Fibroblast of skin of scalp (primary cell): ENCODE data around the gene TERT.

Experiments
- DNase-seq: peaks from one replicate; pipeline ENCODE4 v3.0.0-alpha.2; 2013

TERT gene

DNA sequence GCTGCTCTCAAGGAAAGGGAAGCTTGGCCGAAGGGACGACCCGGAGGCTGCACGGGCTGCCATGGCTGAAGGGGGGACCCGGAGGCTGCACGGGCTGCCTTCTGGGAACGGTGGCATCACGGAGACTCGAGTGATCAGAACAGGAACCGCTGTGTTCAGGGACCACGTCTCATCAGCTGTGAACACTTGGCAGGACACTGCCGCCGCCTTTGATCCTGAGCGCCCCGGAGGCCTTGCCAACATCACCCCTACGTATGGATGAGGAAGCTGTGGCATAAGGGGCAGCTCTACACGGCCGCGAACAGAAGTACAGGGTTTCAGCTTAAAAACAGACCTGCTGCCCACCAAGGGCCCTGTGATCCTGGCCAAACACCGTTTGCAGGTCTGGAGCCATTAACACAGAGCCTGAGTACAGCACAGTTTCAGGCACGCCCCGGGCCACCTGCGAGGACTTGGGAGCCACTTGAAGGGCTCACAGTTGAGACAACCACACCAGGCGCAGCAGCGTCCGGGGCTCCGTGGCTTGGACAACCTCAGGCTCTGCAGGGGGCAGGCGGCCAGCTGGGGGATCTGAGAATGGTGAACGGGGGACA, 23.9 kb upstream of the TERT start:
- no peak for DNase-seq

DNA sequence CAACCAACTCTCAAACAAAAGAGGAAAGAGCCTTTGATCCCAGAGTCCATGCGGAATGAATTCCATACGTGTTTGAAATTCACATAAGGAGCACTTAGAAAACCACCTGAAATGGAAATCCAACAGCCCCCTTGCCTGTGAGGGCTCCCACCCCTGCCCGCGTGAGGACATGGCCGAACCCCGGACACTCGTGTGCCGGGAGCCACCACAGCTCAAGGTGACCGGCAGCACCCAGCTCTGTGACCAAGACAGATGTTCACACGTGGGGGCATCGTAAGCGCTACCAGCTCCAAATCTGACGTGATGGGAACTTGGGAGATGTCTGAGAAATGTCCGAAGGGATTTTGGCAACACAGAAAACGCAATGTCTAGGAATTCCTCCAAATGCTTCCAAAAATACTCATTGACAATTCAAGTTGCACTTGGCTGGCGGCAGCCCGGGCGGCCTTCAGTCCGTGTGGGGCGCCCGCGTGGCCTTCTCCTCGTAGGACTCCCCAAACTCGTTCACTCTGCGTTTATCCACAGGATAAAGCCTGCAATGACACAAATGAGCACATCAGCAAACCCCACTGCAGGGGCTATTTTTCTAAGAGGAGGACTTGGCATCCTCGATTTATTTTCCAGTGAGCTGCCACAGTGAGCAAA, 23.2 kb upstream of the TERT start:
- DNase-seq: no peak

DNA sequence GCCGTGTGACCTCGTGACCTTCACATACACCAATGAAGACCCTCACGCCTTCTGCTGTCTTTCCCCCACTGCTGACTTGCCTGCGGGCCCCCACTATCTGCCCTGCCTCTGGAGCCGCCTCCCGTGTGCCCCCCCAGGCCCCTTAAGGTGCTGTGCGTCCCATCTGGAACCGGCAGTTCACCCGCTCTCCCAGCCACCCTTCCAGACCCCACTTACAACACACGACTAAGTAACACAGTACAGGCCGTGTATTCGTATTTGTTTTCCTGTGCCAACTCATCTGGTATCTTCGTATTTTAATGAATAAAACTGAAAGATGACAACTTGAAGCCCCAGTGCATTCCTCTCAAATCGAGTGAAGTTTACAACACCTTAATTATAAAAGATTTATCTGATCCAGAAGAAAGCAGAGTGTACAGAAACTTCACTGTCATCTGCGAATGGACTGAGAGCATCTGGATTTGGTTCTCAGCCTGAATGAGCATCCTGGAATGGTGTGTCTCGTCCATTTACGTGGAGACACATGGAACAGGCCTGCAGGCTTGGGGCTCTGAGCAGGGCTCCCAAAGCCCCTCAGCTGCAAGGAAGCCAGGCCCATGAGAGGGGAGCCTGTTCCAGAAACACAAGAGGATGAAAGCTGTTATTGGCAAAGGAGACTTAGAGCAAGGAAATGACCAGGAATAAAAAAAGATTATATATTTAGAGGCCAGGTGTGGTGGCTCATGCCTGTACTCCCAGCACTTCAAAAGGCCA, 21.9 kb upstream of the TERT start:
- no peak for DNase-seq

DNA sequence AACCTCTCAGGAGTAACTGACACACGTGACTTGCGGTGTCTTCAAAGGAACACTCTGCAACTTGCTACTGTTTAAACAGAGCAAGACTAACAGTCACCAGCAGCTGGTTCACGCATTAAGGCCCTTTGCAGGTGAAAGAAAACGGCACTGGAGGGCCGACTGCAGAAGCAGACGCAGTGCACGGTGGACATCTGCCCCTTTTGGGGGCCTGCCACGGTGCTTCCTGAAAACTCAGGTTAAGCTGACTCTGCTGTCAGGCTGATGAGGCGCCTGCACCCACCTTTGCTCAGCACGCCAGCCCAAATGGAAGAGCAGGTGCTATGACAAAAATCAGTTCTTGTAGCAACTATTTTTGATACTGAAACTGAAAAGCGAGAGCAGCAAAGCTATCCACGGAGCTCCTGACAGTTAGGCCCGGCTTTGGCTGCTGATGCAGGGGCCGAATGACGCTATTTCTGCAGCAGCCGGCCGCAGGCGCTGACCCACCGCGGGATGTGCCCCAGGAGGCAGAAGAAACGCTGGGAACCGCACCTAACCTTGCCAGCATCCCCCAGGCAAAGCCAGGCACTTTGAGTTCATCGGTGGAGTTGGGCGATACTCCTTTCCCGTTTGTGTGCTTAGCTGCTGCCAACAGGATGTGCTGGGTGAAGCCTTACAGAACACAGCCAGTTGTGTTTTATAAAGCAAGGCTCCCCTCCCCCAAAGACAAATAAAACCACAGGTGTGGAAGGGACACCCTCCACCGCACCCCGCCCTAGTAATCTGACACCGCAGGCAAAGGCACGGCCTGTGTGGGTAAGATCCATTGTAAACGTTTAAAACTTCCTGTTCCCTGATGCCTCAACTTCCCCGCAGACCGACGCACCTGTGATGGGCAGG, 21.1 kb upstream of the TERT start:
- no peak for DNase-seq

DNA sequence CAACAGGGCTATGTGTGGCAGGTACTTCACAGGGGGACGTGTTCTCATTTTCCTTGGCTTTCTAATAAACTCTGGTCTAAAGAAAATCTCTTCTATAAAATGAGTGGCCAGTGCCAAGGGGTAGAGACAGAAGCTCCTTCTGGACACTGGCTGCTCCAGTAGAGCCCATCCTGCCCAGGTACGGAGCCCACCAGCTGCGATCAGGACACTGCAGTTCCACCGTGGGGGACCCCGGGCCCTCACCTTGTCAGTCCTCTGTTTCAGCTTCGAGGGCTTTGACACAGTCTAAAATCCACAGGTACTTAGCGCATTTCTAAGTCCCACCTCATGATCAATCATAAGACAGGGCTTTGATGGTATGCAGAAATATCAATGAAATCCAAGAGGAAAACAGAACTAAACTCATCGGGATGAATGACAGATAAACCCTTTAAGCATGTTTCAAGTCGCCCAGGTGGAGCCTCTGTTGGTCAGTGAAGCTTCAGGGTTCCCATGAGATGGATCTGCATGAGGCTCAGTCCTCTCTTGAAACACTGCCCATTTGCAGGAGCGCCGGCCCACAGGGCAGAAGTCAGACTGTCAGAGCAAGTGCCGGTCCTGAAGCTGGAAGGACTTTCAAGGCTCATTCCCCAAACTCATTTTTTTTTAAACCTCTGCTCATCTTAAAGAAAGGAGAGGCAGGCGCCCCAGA, 20.3 kb upstream of the TERT start:
- no peak for DNase-seq

DNA sequence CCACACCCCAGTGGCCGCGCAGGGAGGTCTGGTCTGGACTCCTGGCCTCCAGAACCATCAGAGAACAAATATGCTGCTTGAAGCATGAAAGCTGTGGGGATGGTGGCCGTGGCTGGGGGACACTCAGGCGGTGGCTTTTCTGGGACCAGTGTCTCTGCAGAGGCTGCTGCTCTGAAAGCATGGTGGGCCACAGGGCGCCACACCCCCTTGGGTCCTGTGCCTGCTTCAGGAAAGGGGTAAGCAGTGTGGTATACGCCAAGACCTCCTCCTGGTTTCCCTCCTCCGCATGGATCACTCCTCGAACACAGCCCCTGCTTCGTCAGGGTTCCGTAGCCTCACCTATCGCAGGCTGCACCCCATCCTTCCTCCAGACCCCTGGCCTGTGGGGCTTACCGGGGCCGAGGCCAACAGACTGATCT, 19.7 kb upstream of the TERT start:
- no peak for DNase-seq

DNA sequence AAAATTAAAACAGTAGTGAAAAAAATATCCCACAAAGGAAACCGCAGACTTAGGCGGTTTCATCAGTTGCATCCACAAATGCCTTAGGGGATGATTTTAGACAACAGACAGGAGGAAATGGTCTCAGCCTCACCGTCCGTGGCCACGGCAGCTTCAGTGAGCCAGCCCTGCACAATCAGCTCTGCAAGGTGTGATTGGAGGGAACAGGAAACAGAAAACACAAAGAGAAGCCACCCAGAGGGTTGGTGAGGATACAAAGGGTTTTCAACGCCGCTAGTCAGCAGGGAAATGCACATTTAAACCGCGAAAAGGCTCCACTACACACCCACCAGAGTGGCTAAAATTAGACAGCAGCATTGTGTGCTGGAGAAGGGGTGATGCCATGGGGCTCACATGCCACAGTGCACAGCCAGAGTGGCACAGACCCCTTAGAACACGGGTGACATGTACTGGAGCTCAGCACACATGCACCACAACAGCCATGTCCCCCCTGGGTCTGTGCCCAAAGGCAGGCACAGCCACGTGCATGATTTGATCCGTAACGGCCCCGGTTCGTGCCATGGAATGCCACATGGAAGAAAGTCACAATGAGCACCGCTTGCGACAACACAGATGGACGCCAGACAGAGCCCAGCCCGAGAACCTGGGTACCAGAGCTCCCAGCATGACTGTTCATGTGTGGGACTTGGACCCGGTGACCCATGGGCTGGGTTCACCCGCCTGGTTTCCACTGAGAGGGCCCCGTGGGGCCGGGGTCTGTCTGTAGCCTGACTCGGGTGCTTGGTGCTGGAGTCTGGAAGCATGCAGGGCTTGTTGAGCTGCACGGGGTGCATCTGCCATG, 18.3 kb upstream of the TERT start:
- DNase-seq: no peak

DNA sequence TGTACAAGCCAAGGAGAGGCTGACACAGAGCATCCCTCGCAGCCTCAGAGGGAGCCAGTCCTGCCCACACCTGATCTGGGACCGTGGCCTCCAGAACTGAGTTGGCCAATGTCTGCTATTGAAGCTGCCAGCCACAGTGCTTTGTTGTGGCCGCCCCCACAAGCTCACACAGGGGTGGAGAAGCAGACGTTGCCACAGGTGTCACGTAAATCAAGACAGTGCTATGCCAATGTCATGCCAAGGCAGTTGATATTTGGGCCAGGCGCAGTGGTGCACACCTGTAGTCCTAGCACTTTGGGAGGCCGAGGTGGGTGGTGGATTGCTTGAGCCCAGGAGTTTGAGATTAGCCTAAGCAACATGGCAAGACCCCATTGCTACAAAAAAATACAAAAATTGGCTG, 17.3 kb upstream of the TERT start:
- no peak for DNase-seq

DNA sequence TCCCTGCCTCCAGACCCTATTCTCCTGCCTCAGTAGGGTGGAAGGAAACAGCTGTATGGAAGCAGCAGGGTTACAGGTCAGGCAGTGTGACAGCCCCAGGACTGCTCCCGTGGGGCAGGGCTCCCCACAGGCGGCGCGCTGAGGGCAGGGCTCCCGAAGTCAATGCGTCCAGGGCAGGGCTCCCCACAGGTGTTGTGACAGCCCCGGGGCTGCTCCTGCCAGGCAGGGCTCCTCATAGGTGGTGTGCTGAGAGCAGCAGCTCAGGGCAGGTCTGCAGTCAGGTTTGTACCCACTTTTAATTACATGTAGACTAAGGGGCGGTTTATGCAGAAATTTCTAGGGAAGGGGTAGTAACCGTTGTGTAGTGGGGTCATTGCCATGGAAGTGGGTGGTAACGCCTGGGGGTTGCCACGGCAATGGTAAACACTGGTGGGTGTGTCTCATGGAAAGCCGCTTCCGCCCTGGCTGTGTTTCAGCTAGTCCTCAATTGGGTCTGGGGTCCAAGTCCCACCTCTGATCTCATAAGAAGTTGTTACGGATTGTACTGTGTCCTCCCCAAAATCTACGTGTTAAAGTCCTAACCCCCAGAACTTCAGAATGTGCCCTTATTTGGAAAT, 16.7 kb upstream of the TERT start:
- DNase-seq: no peak

DNA sequence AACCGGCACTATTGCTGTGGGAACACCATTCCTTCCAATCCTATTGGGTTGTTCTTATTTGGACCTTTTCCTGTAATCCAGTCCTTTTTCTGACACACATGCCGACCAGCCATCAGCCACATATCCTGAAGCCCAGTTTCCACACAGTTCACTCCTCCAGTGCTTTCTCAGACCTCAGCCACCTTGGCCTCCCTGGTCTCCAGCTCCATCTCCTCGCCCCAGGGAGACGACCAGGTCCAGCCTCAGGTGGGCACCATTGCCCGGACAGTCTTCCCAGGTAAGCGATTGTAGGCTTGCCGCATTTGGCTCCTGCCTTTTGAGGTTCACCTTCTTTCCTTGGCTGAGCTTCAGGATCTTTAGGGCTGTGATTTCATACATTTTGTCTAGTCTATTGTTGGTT, 15.2 kb upstream of the TERT start:
- no peak for DNase-seq

DNA sequence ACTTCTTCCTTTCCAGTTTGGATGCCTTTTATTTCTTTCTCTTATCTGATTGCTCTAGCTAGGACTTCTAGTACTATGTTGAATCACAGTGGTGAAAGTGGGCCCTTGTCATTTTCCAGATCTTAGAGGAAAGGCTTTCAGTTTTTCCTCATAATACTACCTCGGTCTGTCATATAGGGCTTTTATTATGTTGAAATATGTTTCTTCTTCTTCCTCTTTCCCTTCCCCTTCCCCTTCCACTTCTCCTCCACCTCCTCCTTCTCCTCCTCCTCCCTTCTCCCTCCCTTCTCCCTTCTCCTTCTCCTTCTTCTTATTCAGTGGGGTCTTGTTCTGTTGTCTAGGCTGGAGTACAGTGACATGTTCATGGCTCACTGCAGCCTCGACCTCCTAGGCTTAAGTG, 9.2 kb upstream of the TERT start:
- DNase-seq: no peak

DNA sequence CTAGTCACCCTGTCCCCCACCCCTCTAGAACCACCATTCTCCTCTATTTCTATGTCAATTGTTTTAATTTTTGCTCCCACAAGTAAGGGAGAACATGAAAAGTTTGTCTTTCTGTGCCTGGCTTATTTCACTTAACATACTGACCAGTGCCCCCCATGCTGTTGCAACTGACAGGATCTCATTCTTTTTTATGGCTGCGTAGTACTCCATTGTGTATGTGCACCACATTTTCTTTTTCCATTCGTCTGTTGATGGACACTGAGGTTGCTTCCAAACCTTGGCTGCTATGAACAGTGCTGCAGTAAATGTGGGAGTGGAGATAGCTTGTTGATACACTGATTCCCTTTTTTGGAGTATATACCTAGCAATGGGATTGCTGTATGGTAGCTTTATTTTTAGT, 7.4 kb upstream of the TERT start:
- no peak for DNase-seq

DNA sequence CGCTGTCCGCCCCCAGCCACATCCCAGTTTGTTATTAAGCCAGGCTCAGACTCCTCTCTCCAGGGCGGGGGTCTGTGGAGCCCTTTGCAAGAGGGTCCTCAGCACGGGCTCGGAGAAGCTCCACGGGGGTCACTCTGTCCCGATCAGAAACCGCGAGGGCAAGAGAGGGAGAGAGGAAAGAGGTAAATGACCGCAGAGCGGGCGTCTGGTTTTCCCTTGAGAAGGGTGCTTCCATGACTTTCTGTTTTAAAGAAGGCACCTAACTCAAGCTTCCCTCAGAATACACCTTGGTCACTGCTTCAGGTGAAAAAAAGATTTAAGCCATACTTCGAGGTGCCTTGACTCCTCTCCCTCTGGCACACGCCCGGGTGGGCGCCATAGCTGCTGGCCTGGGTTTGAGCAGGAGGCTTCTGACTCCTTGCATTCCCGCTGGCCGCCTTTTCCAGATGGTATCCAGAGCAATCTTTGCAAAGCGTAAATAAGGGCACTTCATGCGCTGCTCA, 5.8 kb upstream of the TERT start:
- DNase-seq: no peak

DNA sequence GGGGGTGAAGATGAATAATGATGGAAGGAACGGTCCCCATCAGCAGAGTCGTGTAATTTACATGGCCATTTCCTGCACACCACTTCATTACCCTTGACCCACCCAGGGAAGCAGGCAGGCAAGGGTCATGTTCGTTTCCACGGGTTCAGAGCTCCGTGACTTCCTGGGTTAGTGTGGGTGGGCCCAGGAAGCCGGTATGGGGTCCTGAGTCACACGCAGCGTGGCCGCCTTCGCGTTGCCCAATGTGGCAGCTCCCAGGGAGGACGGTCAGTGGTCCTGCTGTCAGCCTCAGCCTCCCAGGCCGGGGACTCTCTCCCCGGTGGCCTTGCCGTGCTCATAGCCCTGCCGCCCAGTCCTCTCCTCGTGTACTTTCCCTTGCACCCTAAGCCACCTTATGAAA, 5.1 kb upstream of the TERT start:
- no peak for DNase-seq

DNA sequence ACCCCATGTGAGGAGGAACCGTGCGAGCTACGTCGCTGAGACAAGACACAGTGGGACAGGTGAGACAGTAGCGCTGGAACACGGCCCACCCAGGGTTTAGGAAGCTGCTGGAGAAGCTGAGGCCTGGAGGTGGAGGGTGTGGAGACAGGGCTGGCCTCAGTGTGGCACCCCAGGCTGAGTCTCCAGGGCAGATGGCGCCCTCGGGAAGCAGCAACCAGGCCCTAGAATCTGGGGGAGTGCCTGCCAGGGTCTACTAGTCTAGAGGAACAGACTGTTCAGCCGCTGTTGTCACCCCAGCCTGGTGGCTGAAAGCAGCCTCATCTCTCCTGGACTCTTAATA, 4.6 kb upstream of the TERT start:
- DNase-seq: no peak

DNA sequence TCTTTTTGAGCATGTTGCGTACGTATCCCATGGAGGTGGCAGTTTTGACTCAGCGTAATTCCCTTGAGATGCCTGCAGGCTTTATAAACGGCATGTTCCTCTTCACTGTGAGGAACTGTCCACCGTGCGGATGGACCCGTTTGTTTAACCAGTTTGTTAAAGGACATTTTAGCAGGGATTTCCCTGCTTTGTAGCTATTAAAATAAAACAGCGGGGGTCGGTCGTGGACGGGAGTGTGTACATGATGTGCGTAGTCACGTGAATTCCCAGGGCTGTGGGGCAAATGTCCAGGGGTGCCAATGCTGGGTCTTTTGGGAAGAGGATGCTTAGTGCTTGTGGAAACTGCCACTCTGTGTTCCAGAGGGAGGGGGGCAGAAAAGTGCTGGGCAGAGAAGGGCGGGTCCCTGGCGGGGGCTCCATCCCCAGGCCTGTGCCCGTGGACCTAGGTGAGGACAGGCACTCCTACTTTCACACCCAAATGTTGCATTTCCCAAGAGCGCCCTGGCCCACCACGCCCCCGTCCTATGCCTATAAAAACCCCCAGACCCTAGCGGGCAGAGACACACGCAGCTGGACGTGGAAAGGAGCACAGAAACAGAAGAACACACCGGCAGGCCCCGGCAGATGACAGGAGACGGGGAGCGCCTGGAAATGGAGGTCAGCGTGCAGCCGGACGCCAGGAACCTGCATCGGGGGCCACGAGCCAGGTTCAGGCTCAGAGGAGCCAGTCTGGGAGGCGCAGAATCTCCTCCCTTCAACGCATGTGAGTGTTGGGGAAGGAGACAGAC, 4.0 kb upstream of the TERT start:
- no peak for DNase-seq

DNA sequence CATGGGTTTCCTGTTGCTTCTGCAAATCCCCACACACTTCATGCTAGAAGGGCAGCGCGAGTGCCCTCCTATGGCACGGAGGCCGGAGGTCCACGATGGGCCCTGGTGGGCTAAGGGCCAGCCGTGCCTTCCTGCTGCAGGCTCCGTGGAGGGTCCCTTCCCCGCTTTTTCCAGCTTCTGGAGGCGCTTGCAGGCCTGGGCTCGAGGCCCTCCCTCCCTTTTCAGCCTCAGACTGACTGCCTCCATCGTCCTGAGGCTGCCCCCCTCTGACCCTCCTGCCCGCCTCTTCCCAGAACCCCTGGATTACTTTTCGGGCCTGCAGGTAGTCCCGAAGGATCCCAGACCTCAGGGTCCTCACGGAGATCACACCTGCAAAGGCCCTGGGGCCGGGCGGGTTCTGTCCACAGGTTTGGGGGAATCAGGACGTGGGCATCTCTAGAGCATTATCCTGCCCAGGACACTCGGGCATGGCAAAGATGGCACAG, 3.2 kb upstream of the TERT start:
- DNase-seq: no peak

DNA sequence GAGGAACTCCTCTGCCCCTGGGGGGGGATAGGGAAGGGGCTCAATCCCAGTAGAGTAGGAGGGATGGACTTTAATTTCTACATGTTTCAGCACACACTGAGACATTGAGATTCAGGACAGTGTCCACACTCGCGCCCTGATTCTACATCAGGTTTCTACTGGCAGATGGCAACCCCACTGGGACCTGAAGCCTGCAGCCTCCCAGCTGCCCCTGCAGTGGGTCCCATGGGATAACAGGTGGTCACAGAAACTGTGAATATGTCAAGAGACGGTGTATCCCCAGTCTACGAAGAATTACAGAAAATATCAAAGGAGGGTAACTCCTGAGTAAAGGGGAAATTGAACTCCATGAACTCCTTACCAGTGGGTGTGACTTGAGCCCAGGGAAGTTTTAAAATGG, 2.4 kb upstream of the TERT start:
- no peak for DNase-seq

DNA sequence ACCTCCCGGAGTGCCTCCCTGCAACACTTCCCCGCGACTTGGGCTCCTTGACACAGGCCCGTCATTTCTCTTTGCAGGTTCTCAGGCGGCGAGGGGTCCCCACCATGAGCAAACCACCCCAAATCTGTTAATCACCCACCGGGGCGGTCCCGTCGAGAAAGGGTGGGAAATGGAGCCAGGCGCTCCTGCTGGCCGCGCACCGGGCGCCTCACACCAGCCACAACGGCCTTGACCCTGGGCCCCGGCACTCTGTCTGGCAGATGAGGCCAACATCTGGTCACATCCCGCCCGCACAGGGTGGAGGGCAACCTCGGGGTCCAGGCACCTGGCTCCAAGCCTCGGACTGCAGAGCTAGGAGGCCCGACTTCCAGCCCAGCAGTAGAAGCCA, 776 bp upstream of the TERT start:
- no peak for DNase-seq

DNA sequence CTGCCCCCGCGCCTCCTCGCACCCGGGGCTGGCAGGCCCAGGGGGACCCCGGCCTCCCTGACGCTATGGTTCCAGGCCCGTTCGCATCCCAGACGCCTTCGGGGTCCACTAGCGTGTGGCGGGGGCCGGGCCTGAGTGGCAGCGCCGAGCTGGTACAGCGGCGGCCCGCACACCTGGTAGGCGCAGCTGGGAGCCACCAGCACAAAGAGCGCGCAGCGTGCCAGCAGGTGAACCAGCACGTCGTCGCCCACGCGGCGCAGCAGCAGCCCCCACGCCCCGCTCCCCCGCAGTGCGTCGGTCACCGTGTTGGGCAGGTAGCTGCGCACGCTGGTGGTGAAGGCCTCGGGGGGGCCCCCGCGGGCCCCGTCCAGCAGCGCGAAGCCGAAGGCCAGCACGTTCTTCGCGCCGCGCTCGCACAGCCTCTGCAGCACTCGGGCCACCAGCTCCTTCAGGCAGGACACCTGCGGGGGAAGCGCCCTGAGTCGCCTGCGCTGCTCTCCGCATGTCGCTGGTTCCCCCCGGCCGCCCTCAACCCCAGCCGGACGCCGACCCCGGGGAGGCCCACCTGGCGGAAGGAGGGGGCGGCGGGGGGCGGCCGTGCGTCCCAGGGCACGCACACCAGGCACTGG, 548 bp downstream of the TERT start:
- DNase-seq: no peak
